Gastroesophageal sphincter (tissue), 4 donors: Measurements from ENCODE around the gene ADPRH. TPM values are rescaled to one million over a fixed set of nuclear protein-coding genes. Genes with fewer than 3 reads are reported as not detected.
"Not testable (repeated sequence)": the region's sequence is repeated elsewhere in the genome, so short reads cannot be mapped to it uniquely, and the experiment has no call there.

Experiments
- ATAC-seq: fragments of 150-250 bp; one replicate; pipeline ENCODE4 v1.9.1; 2016; ENCODE audit warnings: mild to moderate bottlenecking, moderate library complexity
- H3K27ac ChIP-seq, 4 donors: fragments of 200-600 bp; sonication (generic) in 3 of 4; 1 replicate in 3 of 4; 2 replicates in 1 of 4; pipeline ENCODE4 v1.5.1; 2016 to 2019
- H3K27me3 ChIP-seq: fragments of 200-600 bp; sonication (generic); one replicate; pipeline ENCODE4 v1.5.1; 2019
- H3K36me3 ChIP-seq, 2 donors: fragments of 200-600 bp; sonication (generic); one replicate each; pipeline ENCODE4 v1.5.1; 2019; ENCODE audit warnings: control low read depth in 1 of 2
- H3K4me1 ChIP-seq, 3 donors: fragments of 200-600 bp; sonication (generic); 1 replicate in 2 of 3; 2 replicates in 1 of 3; pipeline ENCODE4 v1.5.1; 2016 to 2019; ENCODE audit warnings: control low read depth in 2 of 3
- H3K4me3 ChIP-seq, 2 donors: fragments of 200-600 bp; sonication (generic); one replicate each; pipeline ENCODE4 v1.5.1; 2019; ENCODE audit warnings: mild to moderate bottlenecking in 1 of 2, moderate library complexity in 1 of 2
- H3K9me3 ChIP-seq, 3 donors: fragments of 200-600 bp; sonication (generic); one replicate each; pipeline ENCODE4 v1.5.1; 2017 to 2019; ENCODE audit warnings: control low read depth in 2 of 3
- CTCF ChIP-seq, 4 experiments: fragments of 200-600 bp in 2 of 4; fragments of 450-650 bp in 2 of 4; sonication (generic) in 1 of 4; IDR thresholded peaks; one replicate each; pipeline ENCODE4 v1.5.1; 2017 to 2019; ENCODE audit warnings: antibody characterized with exemption in 4 of 4, mild to moderate bottlenecking in 2 of 4, moderate library complexity in 2 of 4
- EP300 ChIP-seq: sonication (generic); formaldehyde crosslinking; IDR thresholded peaks from one replicate; pipeline ENCODE4 v1.6.1; 2017; ENCODE audit warnings: antibody characterized with exemption, mild to moderate bottlenecking
- POLR2A ChIP-seq, 2 donors: fragments of 450-650 bp; IDR thresholded peaks; one replicate each; pipeline ENCODE4 v1.6.1; 2017; ENCODE audit warnings: antibody characterized with exemption in 2 of 2, mild to moderate bottlenecking in 2 of 2, moderate library complexity in 1 of 2
- POLR2AphosphoS5 ChIP-seq: sonication (generic); formaldehyde crosslinking; IDR thresholded peaks from one replicate; pipeline ENCODE4 v1.6.1; 2017; ENCODE audit warnings: antibody characterized with exemption
- WGBS, 2 donors: methylation state at CpG; one replicate each; pipeline ENCODE4 v1.1.5; 2018; ENCODE audit warnings: low coverage in 1 of 2; 5-methylcytosine and 5-hydroxymethylcytosine counted together
- total RNA-seq, 4 donors: library from RNA; depleted of rRNA; stranded (reverse); fragments of >200 nt; gene quantifications; one replicate each; pipeline ENCODE4 v1.1.0, GENCODE V29; 2016

Gene ADPRH
- total RNA-seq, 4 donors from 2014 or later = 10.2 to 23.1 (median 15.0) TPM

GRCh38 chr3:119558626-119559317 lies 20.5 kb upstream of the ADPRH start:
- Histone ChIP-seq H3K27me3 (no peaks in the 10 kb centered on the region), H3K4me3 (no peak overlapping the region), H3K27ac (no peak overlapping the region), H3K9me3 (no peaks in the 10 kb centered on the region), H3K36me3 (no peaks in the 10 kb centered on the region), H3K4me1 (no peaks in the 10 kb centered on the region)
- WGBS, 2 donors = 90 to 94% methylated on average over 4 to 7 of the region's 9 CpGs
- no peak for ATAC-seq
- TF ChIP-seq POLR2A (IDR thresholded peaks at IDR 0.05) (no peak), POLR2AphosphoS5 (no peak), CTCF (IDR thresholded peaks at IDR 0.05) (no peak), EP300 (no peak)

- no peaks in the 10 kb centered on the region for H3K36me3 ChIP-seq
- peak; percentile 63 for ATAC-seq
- no peaks in the 10 kb centered on the region for H3K27me3 ChIP-seq
- TF ChIP-seq POLR2A (IDR thresholded peaks at IDR 0.05) = no peak
- no peak for TF ChIP-seq EP300
- peak in 2 of 4 experiments; percentile 14 to 40 for TF ChIP-seq CTCF (IDR thresholded peaks at IDR 0.05)
- no peak for TF ChIP-seq POLR2AphosphoS5
- no peaks in the 10 kb centered on the region for H3K4me1 ChIP-seq
- no peaks in the 10 kb centered on the region for H3K9me3 ChIP-seq
- no peak within 1 kb of the TSS for H3K27ac ChIP-seq
- no peak within 1 kb of the TSS for H3K4me3 ChIP-seq
- WGBS, 2 donors = 22 to 67% methylated on average over 1 to 3 of the region's 7 CpGs
Observed at GRCh38 chr3:119559441-119559963, 19.8 kb upstream of the ADPRH start, which contains the start of gene CD80. Gene CD80 (minus strand): TSS chr3:119559614. CDS start chr3:119557728, 1,886 bp downstream.

GRCh38 chr3:119560160-119560559 lies 19.1 kb upstream of the ADPRH start:
- Histone ChIP-seq H3K4me3 (no peak overlapping the region), H3K36me3 (no peaks in the 10 kb centered on the region), H3K27ac (no peak overlapping the region), H3K27me3 (no peaks in the 10 kb centered on the region), H3K9me3 (no peaks in the 10 kb centered on the region), H3K4me1 (no peaks in the 10 kb centered on the region)
- 83 to 88% methylated on average over 3 to 4 of the region's 5 CpGs for WGBS, 2 donors
- ATAC-seq = no peak
- TF ChIP-seq CTCF (IDR thresholded peaks at IDR 0.05) = no peak
- TF ChIP-seq EP300 = no peak
- no peak for TF ChIP-seq POLR2A (IDR thresholded peaks at IDR 0.05)
- TF ChIP-seq POLR2AphosphoS5 = no peak

GRCh38 chr3:119562307-119562961 lies 16.9 kb upstream of the ADPRH start:
- Histone ChIP-seq H3K4me1 (no peaks in the 10 kb centered on the region), H3K27me3 (no peaks in the 10 kb centered on the region), H3K36me3 (no peaks in the 10 kb centered on the region), H3K4me3 (no peak overlapping the region), H3K9me3 (no peaks in the 10 kb centered on the region), H3K27ac (no peak overlapping the region)
- WGBS, 2 donors = 52 to 56% methylated on average over 4 to 5 of the region's 6 CpGs
- TF ChIP-seq CTCF (IDR thresholded peaks at IDR 0.05) (no peak), EP300 (no peak), POLR2A (IDR thresholded peaks at IDR 0.05) (no peak), POLR2AphosphoS5 (no peak)
- no peak for ATAC-seq

- ATAC-seq, H3K4me3 ChIP-seq, H3K36me3 ChIP-seq, H3K27ac ChIP-seq, H3K27me3 ChIP-seq, H3K4me1 ChIP-seq, H3K9me3 ChIP-seq: not testable (repeated sequence)
- 73 to 100% methylated on average over 1 of the region's 2 CpGs for WGBS, 2 donors
Observed at GRCh38 chr3:119563334-119563733, 16.0 kb upstream of the ADPRH start.
